Measurements from ENCODE around the gene SPEF2.

The SPEF2 gene

DNA sequence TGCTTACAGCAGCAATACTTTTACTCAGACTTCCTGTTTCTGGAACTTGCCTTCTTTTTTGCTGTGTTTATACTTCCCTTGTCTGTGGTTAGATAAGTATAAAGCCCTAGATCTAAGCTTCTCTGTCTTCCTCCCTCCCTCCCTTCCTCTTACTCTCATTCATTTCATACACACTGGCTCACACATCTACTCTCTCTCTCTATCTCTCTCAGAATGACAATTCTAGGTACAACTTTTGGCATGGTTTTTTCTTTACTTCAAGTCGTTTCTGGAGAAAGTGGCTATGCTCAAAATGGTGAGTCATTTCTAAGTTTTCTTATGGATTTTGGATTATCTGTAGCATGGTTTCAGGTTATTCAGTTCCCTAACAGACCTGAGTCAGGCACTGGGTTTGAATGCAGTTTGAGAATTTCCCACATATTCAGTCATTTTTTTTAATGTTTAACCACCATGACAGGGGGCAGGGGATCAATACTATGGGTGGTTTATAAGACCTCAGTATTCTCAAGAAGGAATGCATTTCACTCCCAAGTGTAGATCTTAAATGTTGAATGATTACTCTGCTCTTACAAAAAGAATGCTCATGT lies 239.2 kb downstream of the SPEF2 start, which contains the start of gene IL7R:
TSS of gene IL7R (plus strand) at position 127 of the 587 bp plus-strand sequence. CDS start at position 214, 87 bp downstream.
- FAIRE-seq, result no peak

- no peak for FAIRE-seq
Observed at GRCh38 chr5:35857606-35858205, 240.0 kb downstream of the SPEF2 start.

- FAIRE-seq, result no peak
Observed at GRCh38 chr5:35859101-35859661, 241.5 kb downstream of the SPEF2 start.

DNA sequence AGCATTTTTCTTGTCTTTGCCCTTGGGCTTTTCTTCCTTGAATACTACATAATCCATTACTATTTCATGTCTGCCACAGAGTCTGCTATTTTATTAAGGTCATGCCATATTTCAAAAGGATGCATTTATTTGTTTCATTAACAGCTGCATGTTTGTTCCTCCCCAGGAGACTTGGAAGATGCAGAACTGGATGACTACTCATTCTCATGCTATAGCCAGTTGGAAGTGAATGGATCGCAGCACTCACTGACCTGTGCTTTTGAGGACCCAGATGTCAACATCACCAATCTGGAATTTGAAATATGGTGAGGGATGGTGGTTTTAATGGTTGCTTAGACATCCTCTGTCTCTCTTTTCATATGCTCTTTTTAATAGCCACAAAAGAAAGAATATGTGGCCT lies 243.0 kb downstream of the SPEF2 start:
- FAIRE-seq, result no peak

GRCh38 chr5:35861718-35862117 lies 244.1 kb downstream of the SPEF2 start:
- no peak for FAIRE-seq

- no peak for FAIRE-seq
Observed at GRCh38 chr5:35862126-35862525, 244.5 kb downstream of the SPEF2 start.

- no peak for FAIRE-seq
Observed at GRCh38 chr5:35863159-35863558, 245.5 kb downstream of the SPEF2 start.

Data from colon (tissue), 2 donors.